ENCODE measurements around the gene CD200R1L.

Gene CD200R1L

GRCh38 chr3:112786881-112787579, 59.6 kb downstream of the CD200R1L start:
- no peak for DNase-seq (ENCODE audit: low spot score)

- DNase-seq (ENCODE audit: low spot score) = no peak
Measured at GRCh38 chr3:112786002-112786590, 60.6 kb downstream of the CD200R1L start.

GRCh38 chr3:112785321-112786001, 61.2 kb downstream of the CD200R1L start:
- no peak for DNase-seq (ENCODE audit: low spot score)

GRCh38 chr3:112782491-112782890, 64.2 kb downstream of the CD200R1L start:
- no peak for DNase-seq (ENCODE audit: low spot score)

DNA sequence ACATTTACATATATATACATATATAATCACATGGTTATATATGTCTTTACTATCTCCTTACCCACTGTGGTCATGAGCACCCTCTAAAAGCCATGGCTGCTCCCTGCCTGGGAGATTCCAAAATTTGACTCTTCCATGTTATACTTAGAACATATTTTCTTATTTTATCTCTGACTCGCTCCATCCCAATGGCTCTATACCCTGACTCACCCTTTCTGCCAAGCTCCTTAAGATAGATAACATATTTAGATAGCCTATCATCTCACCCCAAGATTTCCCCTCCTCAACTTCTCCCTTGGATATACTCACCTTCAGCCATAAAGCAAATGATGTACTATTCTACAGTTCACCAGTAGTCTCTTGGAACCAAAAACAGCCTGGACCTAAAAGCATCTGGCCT, 65.1 kb downstream of the CD200R1L start:
- DNase-seq (ENCODE audit: low spot score) = no peak

- no peak for DNase-seq (ENCODE audit: low spot score)
Measured at GRCh38 chr3:112779558-112780480, 66.8 kb downstream of the CD200R1L start.

DNA sequence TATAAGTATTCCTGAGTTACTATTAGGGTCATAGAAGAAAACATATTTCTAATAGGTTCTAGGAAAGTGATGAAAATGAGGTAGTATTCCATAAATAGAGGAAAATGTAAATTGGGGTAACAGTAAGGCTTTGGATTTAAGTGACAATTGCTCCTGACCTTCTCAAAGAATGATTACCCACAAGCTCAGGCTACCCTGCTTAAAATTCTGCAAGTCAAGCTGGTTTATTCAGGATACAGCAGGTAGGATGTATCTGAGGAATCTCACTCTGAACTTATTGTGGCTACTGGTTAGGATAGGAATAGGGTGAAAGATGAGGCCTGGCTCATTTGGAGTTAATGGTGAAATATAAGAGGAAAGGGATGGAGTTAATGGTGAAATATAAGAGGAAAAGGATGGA, 67.7 kb downstream of the CD200R1L start:
- DNase-seq (ENCODE audit: low spot score) = no peak

- peak; percentile 67 for DNase-seq (ENCODE audit: low spot score)
Measured at GRCh38 chr3:112778353-112778948, 68.2 kb downstream of the CD200R1L start.

DNA sequence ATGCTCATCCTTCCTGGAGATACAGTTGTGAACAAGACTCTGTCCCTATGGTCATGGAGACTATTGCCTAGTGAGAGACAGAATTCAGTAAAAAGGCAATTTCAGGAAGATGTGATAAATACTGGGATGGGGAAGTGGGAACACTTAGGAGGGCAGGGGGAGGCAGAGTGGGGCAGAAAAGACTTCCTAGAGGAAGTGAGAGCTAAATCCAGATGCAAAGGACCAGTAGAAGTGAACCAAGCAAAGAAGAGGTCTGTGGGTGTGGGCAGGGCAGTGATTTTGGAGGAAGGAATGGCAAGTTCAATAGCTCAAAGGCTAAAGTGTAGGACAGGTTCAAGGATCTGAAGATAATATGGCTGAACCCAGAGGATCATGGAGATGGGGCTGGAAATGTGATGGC, 68.9 kb downstream of the CD200R1L start:
- no peak for DNase-seq (ENCODE audit: low spot score)

DNA sequence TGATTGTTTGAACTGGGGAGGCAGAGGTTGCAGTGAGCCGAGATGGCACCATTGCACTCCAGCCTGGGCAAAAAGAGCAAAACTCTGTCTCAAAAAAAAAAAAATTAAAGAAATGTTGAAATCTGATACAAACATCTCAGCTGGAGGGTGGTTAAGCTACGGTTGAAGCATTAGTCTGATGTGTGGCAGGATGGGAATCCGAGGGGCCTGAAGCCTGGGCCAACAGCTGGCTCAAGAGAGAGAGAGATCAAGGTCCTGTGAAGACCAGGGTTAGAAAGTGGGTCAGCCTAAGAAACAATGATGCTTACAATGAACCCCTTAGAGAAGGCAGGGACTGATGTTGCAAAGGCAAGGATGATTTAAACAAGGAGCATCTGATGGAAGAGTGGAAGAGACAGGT, 69.8 kb downstream of the CD200R1L start:
- DNase-seq (ENCODE audit: low spot score) = no peak

- DNase-seq (ENCODE audit: low spot score) = no peak
Measured at GRCh38 chr3:112776000-112776399, 70.7 kb downstream of the CD200R1L start.

GRCh38 chr3:112775011-112775742, 71.5 kb downstream of the CD200R1L start:
- peak; percentile 38 for DNase-seq (ENCODE audit: low spot score)

- no peak for DNase-seq (ENCODE audit: low spot score)
Measured at GRCh38 chr3:112774293-112774926, 72.3 kb downstream of the CD200R1L start.

- no peak for DNase-seq (ENCODE audit: low spot score)
Measured at GRCh38 chr3:112773864-112774263, 72.8 kb downstream of the CD200R1L start.

- no peak for DNase-seq (ENCODE audit: low spot score)
Measured at GRCh38 chr3:112770951-112771350, 75.7 kb downstream of the CD200R1L start.

- DNase-seq (ENCODE audit: low spot score) = peak; percentile 29
Measured at GRCh38 chr3:112770032-112770626, 76.5 kb downstream of the CD200R1L start.

DNA sequence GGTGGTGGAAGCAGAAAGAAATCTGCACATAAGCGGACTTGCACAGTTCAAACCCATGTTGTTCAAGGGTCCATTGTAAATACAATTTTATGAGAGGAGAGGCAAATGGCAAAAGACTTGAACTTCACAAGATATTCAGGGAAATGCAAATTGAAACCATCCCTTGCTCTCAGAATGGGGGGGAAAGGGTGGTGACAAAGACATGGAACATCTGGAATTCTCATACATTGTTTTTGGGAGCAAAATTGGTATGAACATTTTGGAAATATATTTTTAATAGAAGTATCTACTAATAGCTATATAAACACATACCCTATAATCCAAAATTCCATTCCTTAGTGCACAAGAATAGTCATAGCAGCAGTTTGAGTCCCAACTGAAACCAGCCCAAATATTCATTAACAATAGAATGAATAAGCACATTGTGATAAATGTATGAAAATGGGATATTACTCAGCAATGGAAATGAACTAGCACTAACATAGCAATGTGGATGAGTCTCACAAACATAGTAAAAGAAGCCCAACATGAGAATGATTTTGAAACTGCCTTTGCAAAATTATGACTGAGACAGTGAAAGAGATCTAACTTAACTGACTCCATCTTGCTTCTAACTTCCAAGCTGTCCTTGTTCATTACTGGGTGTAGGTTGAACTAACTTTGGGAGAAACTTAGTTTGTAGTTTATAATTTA, 77.2 kb downstream of the CD200R1L start:
- DNase-seq (ENCODE audit: low spot score) = peak; percentile 25

DNA sequence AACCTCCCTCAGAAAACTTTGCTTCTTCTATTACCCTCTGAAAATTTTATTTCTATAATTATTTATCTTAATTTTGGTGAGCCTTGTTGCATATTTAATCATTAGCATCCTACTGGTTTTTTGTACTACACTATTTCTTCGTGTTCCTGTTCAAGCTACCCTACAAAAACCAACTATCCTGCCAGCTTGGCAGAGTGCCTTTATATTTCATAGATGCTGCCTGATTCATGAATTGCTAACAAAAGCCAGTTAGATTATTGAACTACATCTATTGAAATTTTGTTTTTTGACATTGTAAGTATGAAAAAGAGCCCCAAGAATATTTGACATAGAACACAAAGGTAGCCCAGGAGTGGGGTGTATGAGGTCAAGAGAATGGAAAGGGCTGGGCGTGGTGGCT, 78.9 kb downstream of the CD200R1L start:
- no peak for DNase-seq (ENCODE audit: low spot score)

- DNase-seq (ENCODE audit: low spot score) = peak; percentile 20
Measured at GRCh38 chr3:112767177-112767576, 79.5 kb downstream of the CD200R1L start.
